ENCODE data around the gene ARL5A.

The ARL5A gene

DNA sequence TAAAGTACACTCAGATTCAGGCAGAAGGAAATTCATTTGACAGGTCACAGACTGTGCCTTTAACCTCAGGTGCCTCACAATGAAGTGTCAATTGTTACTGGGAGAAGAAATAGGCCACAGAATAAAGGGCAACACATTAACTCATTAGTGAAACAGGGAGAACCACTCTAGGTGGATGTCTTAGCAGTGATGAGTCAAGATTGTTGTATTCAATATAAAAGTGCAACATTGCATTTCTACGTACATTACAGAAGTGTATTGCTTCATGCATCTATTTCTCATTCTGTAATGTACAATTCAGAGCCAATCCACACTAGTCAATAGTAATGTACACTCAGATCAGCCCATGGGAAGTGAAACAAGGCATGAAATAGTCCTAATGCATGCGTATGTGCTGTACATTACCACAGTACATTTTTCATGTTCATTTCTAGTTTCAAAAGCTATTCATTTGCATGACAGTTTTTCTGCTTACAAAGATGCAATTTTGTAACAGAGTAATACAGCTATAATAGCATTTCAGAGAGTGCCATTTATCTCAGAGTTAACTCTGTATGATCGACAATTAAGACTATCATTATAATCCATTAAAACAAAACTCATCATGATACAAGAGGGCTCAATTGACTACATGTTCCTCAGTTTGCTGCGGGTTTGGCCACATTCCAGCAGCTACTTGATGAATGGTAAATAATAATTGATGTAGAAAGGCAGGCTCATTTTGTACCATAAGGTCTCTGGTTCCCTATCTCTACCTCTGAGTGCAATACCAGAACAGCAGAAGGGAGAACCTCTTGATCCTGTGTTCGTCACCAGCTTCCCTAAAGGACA, 12.2 kb upstream of the ARL5A start:
- peak; percentile 96 for DNase-seq

- no peak for DNase-seq
These were observed 9.7 kb upstream of the ARL5A start for GRCh38 chr2:151837926-151838325.

DNA sequence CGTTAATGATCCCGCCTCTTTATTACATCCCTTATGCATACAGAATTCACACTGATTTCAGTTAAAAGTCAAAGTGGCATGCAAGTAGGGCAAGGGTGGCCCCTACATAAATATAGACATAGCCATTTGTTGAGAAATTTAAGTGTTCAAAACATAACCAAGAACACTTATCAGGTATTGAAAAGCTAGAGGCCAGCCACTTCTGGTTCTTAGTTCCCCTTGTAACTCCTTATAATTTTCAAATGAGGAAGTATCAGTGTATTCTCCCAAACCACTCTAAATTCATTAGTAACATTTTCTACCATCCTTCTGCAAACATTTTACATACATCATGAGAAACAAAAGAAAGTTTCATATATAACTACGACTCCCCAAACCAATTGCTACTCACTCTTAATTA, 5.8 kb upstream of the ARL5A start:
- peak; percentile 46 for DNase-seq

GRCh38 chr2:151830961-151831360, 2.7 kb upstream of the ARL5A start:
- DNase-seq, result no peak

DNA sequence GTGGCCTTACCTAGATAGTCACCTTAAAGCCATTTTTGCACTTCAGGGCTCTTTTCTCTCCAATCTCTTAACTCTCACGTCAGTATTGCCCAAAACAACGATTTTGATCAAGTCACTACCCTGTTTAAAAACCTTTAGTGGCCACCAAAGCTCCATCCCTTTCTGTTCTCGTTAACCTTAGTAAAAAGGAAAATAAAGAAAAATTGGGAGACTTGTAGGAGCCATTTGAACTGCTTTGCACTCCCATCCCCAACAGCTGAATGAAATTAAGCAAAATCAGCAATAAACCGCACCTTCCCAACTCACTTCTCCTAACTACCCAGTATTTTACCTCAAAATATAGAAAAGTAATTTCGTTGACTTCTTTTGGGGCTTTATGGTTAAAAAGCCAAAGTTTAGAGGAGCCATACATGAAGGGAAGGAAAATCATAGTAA, 686 bp upstream of the ARL5A start:
- DNase-seq, result no peak

DNA sequence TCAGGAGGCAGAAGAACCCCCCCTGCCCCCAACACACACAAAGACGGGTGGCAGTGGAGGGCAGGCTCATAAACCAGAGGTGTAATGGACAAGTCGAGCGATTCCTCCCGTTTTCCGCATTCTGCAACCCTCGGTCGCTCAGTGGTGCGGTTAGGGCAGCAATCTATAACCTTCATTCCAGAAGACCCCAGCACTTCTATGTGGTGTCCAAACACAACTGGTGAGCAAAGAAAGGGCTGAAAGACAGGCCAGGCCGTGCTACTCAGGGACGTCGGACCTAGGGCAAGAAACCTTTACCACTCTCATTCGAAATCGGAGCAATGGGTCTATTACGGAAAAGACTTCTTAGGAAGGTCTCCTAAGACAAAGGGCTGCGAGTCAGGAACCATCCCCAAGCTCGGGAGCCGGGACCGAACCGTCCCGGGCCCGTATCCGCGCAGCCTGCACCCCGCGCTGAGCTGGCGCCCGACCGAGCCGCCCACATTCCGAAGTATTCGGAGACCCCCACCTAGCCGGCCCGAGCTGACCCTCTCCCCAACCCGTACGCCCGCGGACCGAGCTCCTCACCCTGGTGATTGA, 568 bp downstream of the ARL5A start:
- peak; percentile 29 for DNase-seq

- peak; percentile 49 for DNase-seq
These were observed 1.5 kb downstream of the ARL5A start for GRCh38 chr2:151826737-151827157.

DNA sequence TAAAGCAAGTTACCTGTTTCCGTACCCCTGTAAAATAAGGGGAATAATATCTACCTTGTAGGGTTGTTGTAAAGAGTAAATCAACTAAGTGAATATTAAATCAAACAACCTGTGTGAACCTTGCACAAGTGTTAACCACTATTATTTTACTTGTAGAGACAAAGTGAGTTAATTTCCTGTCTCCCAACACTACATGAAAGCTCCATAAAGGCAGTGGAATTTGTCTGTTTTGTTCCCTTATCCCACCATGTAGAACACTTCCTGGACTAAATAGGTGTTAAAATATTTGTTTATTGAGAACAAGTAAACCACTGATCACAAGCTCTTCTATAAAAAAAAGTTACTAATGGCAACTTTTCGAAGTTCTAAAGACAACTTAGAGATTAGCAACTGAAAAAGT, 3.3 kb downstream of the ARL5A start:
- no peak for DNase-seq

- no peak for DNase-seq
These were observed 4.6 kb downstream of the ARL5A start for GRCh38 chr2:151823651-151824050.

GRCh38 chr2:151819920-151820319, 8.3 kb downstream of the ARL5A start:
- DNase-seq, result no peak

GRCh38 chr2:151817929-151818328, 10.3 kb downstream of the ARL5A start:
- DNase-seq, result no peak

- no peak for DNase-seq
These were observed 11.4 kb downstream of the ARL5A start for GRCh38 chr2:151816843-151817242.

DNA sequence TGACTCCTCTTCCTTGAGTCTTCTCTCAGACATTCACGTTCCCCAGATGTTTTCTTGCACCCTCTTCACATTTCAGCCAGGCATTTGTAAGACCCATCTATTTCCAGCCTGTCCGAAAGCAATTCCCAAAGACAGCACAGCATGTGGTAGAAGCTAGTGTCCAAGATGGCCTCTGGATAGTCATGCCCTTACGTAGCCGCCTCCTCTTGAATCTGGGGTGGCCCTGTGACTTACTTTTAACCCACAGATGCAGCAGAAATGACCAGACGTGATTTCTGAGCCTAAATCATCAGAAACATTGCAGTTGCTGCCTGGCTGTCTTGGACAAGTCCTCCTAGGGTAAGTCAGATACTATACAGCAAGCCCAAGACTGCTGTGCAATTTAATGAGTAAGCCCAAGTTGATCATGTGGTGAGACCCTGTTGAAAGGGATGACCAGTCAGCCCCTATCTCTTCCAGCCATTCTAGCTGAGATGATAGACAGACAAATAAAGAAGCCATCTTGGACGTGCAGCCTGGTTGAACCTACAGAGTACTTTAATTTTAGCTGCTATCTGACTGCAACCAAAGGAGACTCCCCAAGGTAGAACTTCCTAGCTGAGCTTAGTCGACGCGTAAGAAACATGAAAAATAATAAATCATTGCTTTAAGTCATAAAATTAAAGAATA, 12.3 kb downstream of the ARL5A start:
- DNase-seq, result no peak

DNA sequence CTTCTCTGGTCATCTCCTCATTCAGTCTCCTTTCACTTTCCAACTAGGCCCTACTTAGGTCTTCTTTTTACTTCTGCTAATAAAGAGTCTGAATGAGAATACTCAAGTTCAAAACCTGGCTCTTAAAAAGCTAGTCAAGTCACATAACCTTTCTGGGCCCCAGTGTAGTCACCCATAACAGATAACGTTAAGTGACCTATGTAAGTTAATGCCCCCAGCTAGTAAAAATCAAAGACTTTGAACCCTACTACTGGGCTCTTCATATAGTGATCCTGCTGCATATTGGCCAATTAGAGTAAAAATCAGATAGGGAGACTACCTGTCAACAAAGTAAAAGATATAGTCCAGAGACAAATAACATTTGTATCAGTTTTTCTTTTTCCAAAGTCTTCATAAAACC, 17.7 kb downstream of the ARL5A start:
- no peak for DNase-seq

- no peak for DNase-seq
These were observed 19.2 kb downstream of the ARL5A start for GRCh38 chr2:151809073-151809383.

DNA sequence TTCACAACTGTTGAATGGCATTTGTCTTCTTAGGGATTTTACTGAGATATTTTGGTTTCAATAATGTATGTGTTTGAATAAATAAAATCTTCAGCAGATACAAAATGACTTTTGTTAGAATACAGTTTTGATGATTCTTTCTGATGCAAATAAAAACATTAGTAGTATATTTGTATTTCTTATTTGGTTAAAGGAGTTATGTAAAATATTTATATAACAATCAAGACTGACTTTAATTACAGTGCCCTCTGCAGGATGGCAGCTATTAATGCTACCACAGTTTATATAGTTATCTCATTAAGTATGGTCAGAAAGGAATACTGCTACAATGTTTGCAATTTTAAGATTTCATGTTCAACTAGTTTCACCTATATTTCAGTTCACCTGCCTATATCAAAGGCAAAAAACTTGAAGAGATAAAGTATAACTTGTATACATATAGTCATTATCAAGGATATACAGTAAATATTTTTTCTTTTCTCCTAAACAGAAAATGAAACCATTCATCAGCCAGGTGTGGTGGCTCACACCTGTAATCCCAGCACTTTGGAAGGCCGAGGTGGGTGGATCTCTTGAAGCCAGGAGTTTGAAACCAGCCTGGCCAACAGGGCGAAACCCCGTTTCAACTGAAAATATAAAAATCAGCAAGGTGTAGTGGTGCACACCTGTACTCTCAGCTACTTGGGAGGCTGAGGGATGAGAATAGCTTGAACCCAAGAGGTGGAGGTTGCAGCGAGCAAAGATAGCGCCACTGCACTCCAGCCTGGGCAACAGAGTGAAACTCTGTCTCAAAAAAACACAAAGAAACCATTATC, 19.8 kb downstream of the ARL5A start:
- DNase-seq, result peak; percentile 39

DNA sequence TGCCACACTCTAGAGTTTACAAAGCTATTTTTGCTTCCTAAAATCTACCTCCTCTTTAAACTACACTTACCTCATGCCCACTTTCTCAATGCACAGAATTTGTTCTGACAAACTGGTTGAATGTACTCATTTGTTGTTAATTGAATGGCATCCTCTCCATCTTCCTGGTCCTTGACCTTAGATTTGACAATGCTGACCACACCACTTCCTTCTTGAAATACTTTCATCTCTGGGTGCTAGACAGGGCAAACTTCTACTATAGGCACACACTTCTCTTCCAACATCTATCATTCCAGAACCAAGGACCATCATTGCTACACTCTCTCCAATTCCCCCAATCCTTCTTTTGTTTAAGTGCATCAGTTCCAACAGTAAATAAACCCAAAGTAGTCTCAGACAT, 22.3 kb downstream of the ARL5A start:
- no peak for DNase-seq

- DNase-seq, result no peak
These were observed 22.9 kb downstream of the ARL5A start for GRCh38 chr2:151805343-151805742.

GRCh38 chr2:151803811-151804210, 24.4 kb downstream of the ARL5A start:
- DNase-seq, result no peak

GRCh38 chr2:151802315-151802714, 25.9 kb downstream of the ARL5A start:
- DNase-seq, result no peak

DNA sequence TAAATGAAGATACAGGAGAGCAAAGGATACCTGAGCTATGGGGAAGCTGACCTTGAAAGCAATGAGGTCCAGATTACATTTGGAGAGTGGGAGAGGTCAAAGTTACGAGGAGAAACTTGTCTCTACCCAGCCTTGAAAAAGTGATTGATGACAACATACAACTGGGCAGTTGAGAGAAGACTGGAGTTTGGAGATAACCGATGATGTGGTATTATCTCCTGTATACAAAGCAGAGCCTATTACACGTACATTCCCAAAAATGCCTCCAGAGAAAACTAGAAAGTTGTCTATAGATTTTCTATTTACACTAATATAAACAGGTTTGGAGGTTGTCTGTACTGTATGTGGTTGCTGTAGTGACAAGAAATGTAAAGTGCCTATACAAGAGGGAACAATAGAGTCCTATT, 28.3 kb downstream of the ARL5A start:
- no peak for DNase-seq

DNA sequence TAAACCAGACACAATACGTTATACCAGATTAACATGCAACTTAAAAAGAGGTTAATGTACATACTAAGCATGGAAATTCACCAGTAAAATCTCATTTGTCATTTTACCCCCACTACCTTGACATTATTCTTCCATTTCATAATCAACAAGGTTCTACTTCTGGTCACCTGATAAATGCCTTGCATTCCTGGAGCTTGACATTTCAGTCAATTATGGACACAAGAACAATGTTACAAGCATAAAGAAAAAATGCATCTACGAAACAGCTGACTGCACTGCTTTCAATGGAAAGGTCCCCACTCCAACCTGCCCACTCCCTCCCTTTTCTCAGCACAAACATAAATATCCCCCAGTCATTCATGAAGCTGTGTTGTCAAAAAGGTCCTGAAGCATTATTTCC, 31.4 kb downstream of the ARL5A start:
- DNase-seq, result no peak

- no peak for DNase-seq
These were observed 32.5 kb downstream of the ARL5A start for GRCh38 chr2:151795646-151796240.

Data from inflammatory macrophage treated with lipopolysaccharide for 4 hours (primary cell).